Mucosa of descending colon (tissue), 3 donors: ENCODE data around the gene FEM1A. TPM values are rescaled to one million over a fixed set of nuclear protein-coding genes. Genes with fewer than 3 reads are reported as not detected.
A peak's percentile ranks its signal among the peaks of the same experiment; 100 is the strongest.
"Not testable (repeated sequence)": the region's sequence is repeated elsewhere in the genome, so short reads cannot be mapped to it uniquely, and the experiment has no call there.

Experiments used
- ATAC-seq: fragments of 200-7000 bp; cut with Tn5 transposase; one replicate; pipeline ENCODE4 v1.9.1; 2020; ENCODE audit warnings: mild to moderate bottlenecking, moderate library complexity
- DNase-seq, 3 donors: peaks; one replicate each; pipeline ENCODE4 v3.0.0-alpha.2; 2020
- H3K36me3 ChIP-seq: fragments of 200-600 bp; one replicate; pipeline ENCODE4 v1.8.0; 2021; ENCODE audit warnings: low read depth, mild to moderate bottlenecking
- H3K4me1 ChIP-seq: fragments of 200-600 bp; one replicate; pipeline ENCODE4 v1.8.0; 2021; ENCODE audit warnings: low read depth, mild to moderate bottlenecking
- H3K4me3 ChIP-seq: fragments of 200-600 bp; one replicate; pipeline ENCODE4 v1.8.0; 2021; ENCODE audit warnings: mild to moderate bottlenecking
- H3K9me3 ChIP-seq: fragments of 200-600 bp; one replicate; pipeline ENCODE4 v1.8.0; 2021; ENCODE audit warnings: mild to moderate bottlenecking
- intact Hi-C, 2 donors: fragments of 100-400 bp; cut with DNase I in 1 of 2; cut with micrococcal nuclease in 1 of 2; formaldehyde crosslinking; loops; one replicate each; pipeline versions ENCODE4 v1.11.0 to v1.11.1; 2022; cut with DNase I, micrococcal nuclease
- total RNA-seq, 3 donors: library from RNA; stranded (reverse); fragmentation: NEBNext Ultra II Directional in 2 of 3; extraction: Animal tissue kit (Norgen Biotek cat#: 25700) in 2 of 3; gene quantifications; one replicate each; pipeline versions ENCODE4 v1.2.1 to v1.2.4, GENCODE V29; 2021 to 2023
- TF ChIP-seq, protein P1 (sequence below): fragments of 200-600 bp; IDR thresholded peaks from one replicate; pipeline ENCODE4 v1.8.0; 2022; ENCODE audit warnings: antibody characterized with exemption, mild to moderate bottlenecking
- donor health status: DM: no; HTN: no; CAD: no; lungs with moderate emphysema.
- donor health status: DM: no; HTN: no; CAD: no.
- donor health status: DM: no; HTN: yes; CAD: no.

Gene FEM1A
- total RNA-seq, 3 donors from 2014 or later: 10.5 to 15.2 (median 11.4) TPM

DNA sequence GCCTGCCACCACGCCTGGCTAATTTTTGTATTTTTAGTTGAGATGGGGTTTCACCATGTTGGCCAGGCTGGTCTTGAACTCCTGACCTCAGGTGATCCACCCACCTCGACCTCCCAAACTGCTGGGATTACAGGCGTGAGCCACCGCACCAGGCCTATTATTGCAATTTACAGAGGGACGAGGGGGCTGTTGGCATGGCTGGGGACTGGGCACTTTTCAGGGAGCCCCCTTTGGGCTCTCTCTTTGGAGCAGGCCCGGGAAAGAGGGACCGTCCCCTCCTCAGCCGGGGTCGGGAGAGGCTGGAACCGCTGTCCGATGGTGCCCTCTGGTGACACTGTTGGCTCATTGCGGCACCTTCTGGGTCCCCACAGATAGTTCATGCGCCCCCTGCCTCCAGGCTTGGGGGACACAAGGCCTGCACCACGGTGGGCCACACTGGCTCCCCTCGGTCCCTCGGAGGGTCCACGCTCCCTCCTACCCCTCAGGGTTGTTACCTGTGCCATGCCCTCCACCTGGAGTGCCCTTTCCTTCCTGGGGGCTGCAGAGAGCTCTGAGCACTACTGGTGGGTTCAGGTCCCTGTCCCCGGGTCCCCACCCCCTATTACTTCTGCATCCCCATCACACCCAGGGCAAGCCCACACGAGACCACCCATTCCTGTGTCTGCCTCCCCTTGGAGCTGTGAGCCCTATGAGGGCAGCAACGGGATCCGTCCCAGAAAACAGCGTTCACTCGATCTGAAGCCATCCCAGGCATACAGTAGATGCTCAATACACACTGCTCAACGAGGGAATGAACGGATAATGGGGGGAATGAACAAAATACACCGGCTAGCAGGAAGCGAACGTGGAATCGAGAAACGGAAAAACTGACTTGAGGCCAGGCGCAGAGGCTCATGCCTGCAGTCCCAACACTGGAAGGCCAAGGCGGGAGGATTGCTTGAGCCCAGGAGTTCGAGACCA is 12.5 kb downstream of the FEM1A start:
- no peaks in the 10 kb centered on the region for H3K36me3 ChIP-seq
- no peaks in the 10 kb centered on the region for H3K4me1 ChIP-seq
- ATAC-seq (peak; percentile 85), DNase-seq (peak; percentile 57 to 63 (median 59))
- TF ChIP-seq, protein P1, sequence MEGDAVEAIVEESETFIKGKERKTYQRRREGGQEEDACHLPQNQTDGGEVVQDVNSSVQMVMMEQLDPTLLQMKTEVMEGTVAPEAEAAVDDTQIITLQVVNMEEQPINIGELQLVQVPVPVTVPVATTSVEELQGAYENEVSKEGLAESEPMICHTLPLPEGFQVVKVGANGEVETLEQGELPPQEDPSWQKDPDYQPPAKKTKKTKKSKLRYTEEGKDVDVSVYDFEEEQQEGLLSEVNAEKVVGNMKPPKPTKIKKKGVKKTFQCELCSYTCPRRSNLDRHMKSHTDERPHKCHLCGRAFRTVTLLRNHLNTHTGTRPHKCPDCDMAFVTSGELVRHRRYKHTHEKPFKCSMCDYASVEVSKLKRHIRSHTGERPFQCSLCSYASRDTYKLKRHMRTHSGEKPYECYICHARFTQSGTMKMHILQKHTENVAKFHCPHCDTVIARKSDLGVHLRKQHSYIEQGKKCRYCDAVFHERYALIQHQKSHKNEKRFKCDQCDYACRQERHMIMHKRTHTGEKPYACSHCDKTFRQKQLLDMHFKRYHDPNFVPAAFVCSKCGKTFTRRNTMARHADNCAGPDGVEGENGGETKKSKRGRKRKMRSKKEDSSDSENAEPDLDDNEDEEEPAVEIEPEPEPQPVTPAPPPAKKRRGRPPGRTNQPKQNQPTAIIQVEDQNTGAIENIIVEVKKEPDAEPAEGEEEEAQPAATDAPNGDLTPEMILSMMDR: no peak
- intact Hi-C loops: loop anchor here (5.0 to 10.0 kb wide), 2 partner anchors 51 to 72 kb away; no protein-coding TSS in a partner anchor
- H3K9me3 ChIP-seq: no peaks in the 10 kb centered on the region
- no peak overlapping the region for H3K4me3 ChIP-seq

DNA sequence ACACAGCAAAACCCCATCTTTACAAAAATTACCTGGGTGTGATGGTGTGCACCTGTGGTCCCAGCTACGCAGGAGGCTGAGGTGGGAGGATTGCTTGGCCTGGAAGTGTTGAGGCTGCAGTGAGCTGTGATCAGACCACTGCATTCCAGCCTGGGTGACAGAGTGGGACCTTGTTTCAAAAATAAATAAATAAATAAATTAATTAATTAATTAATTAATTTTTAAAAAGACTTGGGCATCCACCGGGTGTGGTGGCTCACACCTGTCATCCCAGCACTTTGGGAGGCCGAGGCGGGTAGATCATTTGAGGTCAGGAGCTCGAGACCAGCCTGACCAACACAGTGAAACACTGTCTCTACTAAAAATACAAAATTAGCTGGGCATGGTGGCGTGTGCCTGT is 13.6 kb downstream of the FEM1A start:
- intact Hi-C loops: loop anchor here (5.0 to 10.0 kb wide), 2 partner anchors 47 to 50 kb away; no protein-coding TSS in a partner anchor
- not testable (repeated sequence) for H3K4me1 ChIP-seq, H3K4me3 ChIP-seq, DNase-seq, H3K9me3 ChIP-seq, ATAC-seq, H3K36me3 ChIP-seq

DNA sequence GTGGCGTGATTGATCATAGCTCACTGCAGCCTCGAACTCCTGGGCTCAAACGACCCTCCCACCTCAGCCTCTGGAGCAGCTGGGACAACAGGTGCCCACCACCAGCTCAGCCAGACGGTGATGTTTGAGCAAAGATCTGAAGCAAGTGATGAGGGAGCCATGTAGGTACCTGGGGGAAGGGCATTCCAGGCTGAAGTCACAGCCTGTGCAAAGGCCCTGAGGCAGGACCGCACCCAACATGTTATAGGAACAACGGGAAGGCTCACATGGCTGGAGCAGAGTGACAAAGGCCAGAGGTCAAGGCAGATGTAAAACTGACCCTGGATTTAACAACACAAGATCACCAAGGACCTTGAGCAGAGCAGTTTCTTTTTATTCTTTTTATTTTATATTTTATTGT is 14.8 kb downstream of the FEM1A start:
- Histone ChIP-seq H3K4me3 (no peak overlapping the region), H3K9me3 (no peaks in the 10 kb centered on the region), H3K4me1 (no peaks in the 10 kb centered on the region), H3K36me3 (no peaks in the 10 kb centered on the region)
- TF ChIP-seq, protein P1: no peak
- DNase-seq (no peak), ATAC-seq (no peak)
- intact Hi-C loops: loop anchor here (5.0 to 10.0 kb wide), 2 partner anchors 46 to 48 kb away; no protein-coding TSS in a partner anchor

DNA sequence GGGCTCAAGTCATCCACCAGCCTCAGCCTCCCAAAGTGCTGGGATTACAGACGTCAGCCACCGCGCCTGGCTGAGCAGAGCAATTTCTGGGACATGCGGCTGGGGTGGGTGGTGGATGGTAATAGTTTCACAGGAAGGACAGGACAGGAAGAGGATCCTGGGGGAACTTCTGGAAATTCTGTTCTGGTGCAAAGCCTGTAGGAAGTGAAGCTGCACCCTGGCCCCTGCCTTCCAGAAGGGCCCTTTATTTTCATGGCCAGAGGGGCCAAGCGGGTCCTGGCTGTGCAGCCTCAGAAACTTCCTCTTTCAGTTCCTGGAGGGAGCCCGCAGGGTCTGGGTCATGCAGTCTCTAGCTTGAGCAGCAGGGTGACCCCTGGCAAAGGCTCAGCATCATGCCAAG is 15.7 kb downstream of the FEM1A start:
- ATAC-seq (no peak), DNase-seq (peak in 1 of 3 donors; percentile 59)
- no peaks in the 10 kb centered on the region for H3K4me1 ChIP-seq
- no peaks in the 10 kb centered on the region for H3K9me3 ChIP-seq
- H3K4me3 ChIP-seq: no peak overlapping the region
- TF ChIP-seq, protein P1: no peak
- H3K36me3 ChIP-seq: no peaks in the 10 kb centered on the region
- intact Hi-C loops: loop anchor here (5.0 to 10.0 kb wide), 2 partner anchors 45 to 48 kb away; no protein-coding TSS in a partner anchor

DNA sequence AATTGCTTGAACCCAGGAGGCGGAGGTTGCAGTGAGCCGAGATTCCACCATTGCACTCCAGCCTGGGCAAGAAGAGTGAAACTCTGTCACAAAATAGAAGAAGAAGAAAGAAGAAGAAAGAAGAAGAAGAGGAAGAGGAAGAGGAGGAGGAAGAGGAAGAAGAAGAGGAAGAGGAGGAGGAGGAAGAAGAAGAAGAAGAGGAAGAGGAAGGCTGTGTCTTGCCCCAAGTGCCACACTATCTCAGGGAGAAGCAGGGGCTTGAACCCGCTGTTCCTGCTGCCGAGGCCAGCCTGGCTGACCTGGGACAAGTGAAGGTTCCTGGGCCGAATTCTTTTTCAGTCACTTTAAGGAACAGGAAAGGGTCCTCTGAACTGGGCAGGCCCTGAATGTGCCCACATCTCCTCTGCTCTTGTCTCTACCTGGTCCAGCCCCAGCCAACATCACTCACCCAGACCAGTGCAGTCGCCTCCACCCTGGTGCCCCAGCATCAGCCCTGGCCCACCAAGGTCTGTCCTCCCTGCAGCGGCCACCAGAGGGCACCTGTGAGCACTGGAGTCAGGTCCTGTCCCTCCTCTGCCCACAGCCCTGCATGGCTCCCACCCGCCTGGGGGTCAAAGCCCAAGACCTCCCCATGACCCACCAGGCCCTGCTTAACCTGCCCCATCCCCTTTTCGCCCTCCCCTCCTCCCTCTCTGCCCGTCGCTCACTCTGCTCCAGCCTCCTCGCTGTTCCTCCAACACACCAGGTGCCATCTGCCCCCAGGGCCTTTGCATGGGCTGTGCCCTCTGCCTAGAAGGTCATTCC is 20.0 kb downstream of the FEM1A start:
- ATAC-seq: peak; percentile 71

More for the DNA sequence above, 20.0 kb downstream of the FEM1A start:
- TF ChIP-seq, protein P1: peak; percentile 84
- Histone ChIP-seq H3K4me1 (peaks cover 15% of the 10 kb centered on the region), H3K4me3 (no peak overlapping the region), H3K9me3 (no peaks in the 10 kb centered on the region), H3K36me3 (no peaks in the 10 kb centered on the region)
- peak; percentile 86 to 92 (median 92) for DNase-seq
- intact Hi-C loops: loop anchor here in 1 of 2 donors (5.0 kb wide), 1 partner anchor 101 kb away; no protein-coding TSS in a partner anchor
